A673 (cell line): Measurements from ENCODE around the gene TBC1D22A.

Experiments
- EZH2 ChIP-seq: fragments of 200-600 bp; sonication (generic); IDR thresholded peaks from 2 replicates; pipeline ENCODE4 v1.6.1; 2017; ENCODE audit warnings: borderline replicate concordance, low read depth, mild to moderate bottlenecking, mixed read lengths, antibody characterized with exemption, low read length; ENCODE audit not compliant: poor library complexity, severe bottlenecking
- TF ChIP-seq, protein P1 (sequence below): fragments of 300-800, 200-600 bp; sonication (generic); conservative IDR thresholded peaks from 2 replicates; pipeline ENCODE4 v1.5.1; 2017; ENCODE audit warnings: low read depth, mild to moderate bottlenecking, antibody characterized with exemption, low read length, moderate library complexity, mixed read lengths

DNA sequence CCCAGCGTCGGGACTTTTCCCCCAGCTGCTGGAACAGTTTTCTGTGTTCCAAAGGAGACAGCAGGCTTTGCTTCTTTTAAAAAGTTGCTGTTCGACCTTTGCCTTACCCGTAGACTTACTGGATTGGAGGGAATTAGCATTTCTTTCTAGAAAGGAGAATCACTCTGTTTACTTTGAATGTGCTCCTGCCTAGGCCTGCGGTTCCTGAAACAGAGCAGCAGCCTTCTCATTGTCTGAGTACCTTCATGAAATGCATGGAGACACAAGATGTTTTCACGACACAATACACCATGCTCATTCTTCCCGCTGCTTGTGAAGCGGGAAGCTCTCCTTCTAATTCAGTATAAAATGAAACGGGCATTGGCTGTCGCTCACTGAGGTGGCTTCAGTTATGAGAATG is 196.2 kb downstream of the TBC1D22A start:
- TF ChIP-seq, protein P1, sequence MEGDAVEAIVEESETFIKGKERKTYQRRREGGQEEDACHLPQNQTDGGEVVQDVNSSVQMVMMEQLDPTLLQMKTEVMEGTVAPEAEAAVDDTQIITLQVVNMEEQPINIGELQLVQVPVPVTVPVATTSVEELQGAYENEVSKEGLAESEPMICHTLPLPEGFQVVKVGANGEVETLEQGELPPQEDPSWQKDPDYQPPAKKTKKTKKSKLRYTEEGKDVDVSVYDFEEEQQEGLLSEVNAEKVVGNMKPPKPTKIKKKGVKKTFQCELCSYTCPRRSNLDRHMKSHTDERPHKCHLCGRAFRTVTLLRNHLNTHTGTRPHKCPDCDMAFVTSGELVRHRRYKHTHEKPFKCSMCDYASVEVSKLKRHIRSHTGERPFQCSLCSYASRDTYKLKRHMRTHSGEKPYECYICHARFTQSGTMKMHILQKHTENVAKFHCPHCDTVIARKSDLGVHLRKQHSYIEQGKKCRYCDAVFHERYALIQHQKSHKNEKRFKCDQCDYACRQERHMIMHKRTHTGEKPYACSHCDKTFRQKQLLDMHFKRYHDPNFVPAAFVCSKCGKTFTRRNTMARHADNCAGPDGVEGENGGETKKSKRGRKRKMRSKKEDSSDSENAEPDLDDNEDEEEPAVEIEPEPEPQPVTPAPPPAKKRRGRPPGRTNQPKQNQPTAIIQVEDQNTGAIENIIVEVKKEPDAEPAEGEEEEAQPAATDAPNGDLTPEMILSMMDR = no peak
- TF ChIP-seq EZH2 = no peak
